ENCODE data around the gene ZNF81.

GRCh38 chrX:47828984-47829383 lies 7.7 kb upstream of the ZNF81 start:
- TF ChIP-seq CTCF (IDR thresholded peaks at IDR 0.05; ENCODE audit: low read length) (no peak), EZH2 (IDR thresholded peaks at IDR 0.05; ENCODE audit: borderline replicate concordance, low read length) (no peak)
